Suprapubic skin (tissue), 4 donors: ENCODE results near the gene PAX5.

Source experiments
- EP300 ChIP-seq: sonication (generic); formaldehyde crosslinking; IDR thresholded peaks from one replicate; pipeline ENCODE4 v1.6.1; 2017; ENCODE audit warnings: antibody characterized with exemption
- POLR2A ChIP-seq, 2 donors: fragments of 450-650 bp; IDR thresholded peaks; one replicate each; pipeline ENCODE4 v1.6.1; 2017; ENCODE audit warnings: antibody characterized with exemption in 2 of 2, mild to moderate bottlenecking in 2 of 2, moderate library complexity in 2 of 2
- POLR2AphosphoS5 ChIP-seq, 3 donors: sonication (generic); formaldehyde crosslinking; IDR thresholded peaks; one replicate each; pipeline ENCODE4 v1.6.1; 2017; ENCODE audit warnings: antibody characterized with exemption in 3 of 3
- TF ChIP-seq, protein P1 (sequence below), 2 donors: fragments of 200-600 bp in 1 of 2; fragments of 450-650 bp in 1 of 2; sonication (generic) in 1 of 2; IDR thresholded peaks; one replicate each; pipeline ENCODE4 v1.5.1; 2016 to 2019; ENCODE audit warnings: antibody characterized with exemption in 2 of 2, mild to moderate bottlenecking in 1 of 2, moderate library complexity in 1 of 2

DNA sequence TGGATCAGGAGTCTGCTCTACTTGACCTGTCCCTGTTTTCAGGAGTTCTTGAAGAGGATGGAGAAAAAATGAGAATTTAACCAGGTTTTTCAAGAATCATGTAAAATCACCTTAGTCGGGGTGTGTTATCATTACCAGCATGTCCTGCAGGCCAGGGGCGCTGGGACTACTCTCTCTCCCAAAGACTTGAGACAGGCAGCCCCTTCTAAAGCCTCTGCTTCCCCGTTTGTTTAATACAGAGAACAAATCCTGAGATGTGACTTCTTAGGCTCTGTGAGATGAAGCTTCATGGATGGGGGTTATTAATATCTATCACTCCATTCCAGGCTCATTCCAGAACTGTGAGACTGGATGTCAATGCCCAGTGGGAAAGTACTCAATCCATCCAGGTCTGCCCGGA lies 3.0 kb downstream of the PAX5 start:
- TF ChIP-seq, protein P1, sequence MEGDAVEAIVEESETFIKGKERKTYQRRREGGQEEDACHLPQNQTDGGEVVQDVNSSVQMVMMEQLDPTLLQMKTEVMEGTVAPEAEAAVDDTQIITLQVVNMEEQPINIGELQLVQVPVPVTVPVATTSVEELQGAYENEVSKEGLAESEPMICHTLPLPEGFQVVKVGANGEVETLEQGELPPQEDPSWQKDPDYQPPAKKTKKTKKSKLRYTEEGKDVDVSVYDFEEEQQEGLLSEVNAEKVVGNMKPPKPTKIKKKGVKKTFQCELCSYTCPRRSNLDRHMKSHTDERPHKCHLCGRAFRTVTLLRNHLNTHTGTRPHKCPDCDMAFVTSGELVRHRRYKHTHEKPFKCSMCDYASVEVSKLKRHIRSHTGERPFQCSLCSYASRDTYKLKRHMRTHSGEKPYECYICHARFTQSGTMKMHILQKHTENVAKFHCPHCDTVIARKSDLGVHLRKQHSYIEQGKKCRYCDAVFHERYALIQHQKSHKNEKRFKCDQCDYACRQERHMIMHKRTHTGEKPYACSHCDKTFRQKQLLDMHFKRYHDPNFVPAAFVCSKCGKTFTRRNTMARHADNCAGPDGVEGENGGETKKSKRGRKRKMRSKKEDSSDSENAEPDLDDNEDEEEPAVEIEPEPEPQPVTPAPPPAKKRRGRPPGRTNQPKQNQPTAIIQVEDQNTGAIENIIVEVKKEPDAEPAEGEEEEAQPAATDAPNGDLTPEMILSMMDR (IDR thresholded peaks at IDR 0.05), result no peak
- no peak for TF ChIP-seq POLR2AphosphoS5 (IDR thresholded peaks at IDR 0.05)
- no peak for TF ChIP-seq POLR2A (IDR thresholded peaks at IDR 0.05)
- TF ChIP-seq EP300, result no peak
